Epithelial cell of prostate (primary cell): ENCODE data around the gene BCL11A.

Experiments used
- DNase-seq: peaks from one replicate; pipeline ENCODE4 v3.0.0-alpha.2; 2011; ENCODE audit warnings: low read depth, low spot score
- H3K27ac ChIP-seq: fragments of 450-650 bp; 2 replicates; pipeline ENCODE4 v1.5.1; 2017; ENCODE audit warnings: mild to moderate bottlenecking

BCL11A gene

GRCh38 chr2:60416221-60417008 lies 137.0 kb downstream of the BCL11A start:
- H3K27ac ChIP-seq: no peak overlapping the region
- no peak for DNase-seq

GRCh38 chr2:60415814-60416213 lies 137.6 kb downstream of the BCL11A start:
- DNase-seq: no peak
- H3K27ac ChIP-seq: no peak overlapping the region

GRCh38 chr2:60414495-60415138 lies 138.8 kb downstream of the BCL11A start:
- DNase-seq: peak; percentile 40

GRCh38 chr2:60413814-60414168 lies 139.7 kb downstream of the BCL11A start:
- H3K27ac ChIP-seq: no peak overlapping the region
- no peak for DNase-seq

More at GRCh38 chr2:60414495-60415138, 138.8 kb downstream of the BCL11A start:
- peak overlapping the region; percentile 12 for H3K27ac ChIP-seq

GRCh38 chr2:60413069-60413813 lies 140.2 kb downstream of the BCL11A start:
- no peak overlapping the region for H3K27ac ChIP-seq
- no peak for DNase-seq

GRCh38 chr2:60412620-60413019 lies 140.8 kb downstream of the BCL11A start:
- DNase-seq: no peak
- H3K27ac ChIP-seq: no peak overlapping the region

GRCh38 chr2:60412027-60412426 lies 141.4 kb downstream of the BCL11A start:
- DNase-seq: no peak
- H3K27ac ChIP-seq: no peak overlapping the region

- H3K27ac ChIP-seq: no peak overlapping the region
- DNase-seq: no peak
Measured at GRCh38 chr2:60411295-60411694, 142.2 kb downstream of the BCL11A start.

- DNase-seq: no peak
- H3K27ac ChIP-seq: no peak overlapping the region
Measured at GRCh38 chr2:60410456-60411146, 142.9 kb downstream of the BCL11A start.

GRCh38 chr2:60409531-60409871 lies 144.0 kb downstream of the BCL11A start:
- DNase-seq: no peak
- no peak overlapping the region for H3K27ac ChIP-seq

- no peak overlapping the region for H3K27ac ChIP-seq
- no peak for DNase-seq
Measured at GRCh38 chr2:60408811-60409530, 144.5 kb downstream of the BCL11A start.

- no peak for DNase-seq
- H3K27ac ChIP-seq: no peak overlapping the region
Measured at GRCh38 chr2:60408207-60408606, 145.2 kb downstream of the BCL11A start.

GRCh38 chr2:60407398-60407797 lies 146.1 kb downstream of the BCL11A start:
- no peak for DNase-seq
- H3K27ac ChIP-seq: no peak overlapping the region

- no peak overlapping the region for H3K27ac ChIP-seq
- DNase-seq: no peak
Measured at GRCh38 chr2:60406192-60406591, 147.3 kb downstream of the BCL11A start.

GRCh38 chr2:60405271-60405919 lies 148.1 kb downstream of the BCL11A start:
- DNase-seq: no peak
- H3K27ac ChIP-seq: no peak overlapping the region
